Measurements from ENCODE around the gene EFHC1.
"Not testable (repeated sequence)": the region's sequence is repeated elsewhere in the genome, so short reads cannot be mapped to it uniquely, and the experiment has no call there.

EFHC1 gene, protein sequence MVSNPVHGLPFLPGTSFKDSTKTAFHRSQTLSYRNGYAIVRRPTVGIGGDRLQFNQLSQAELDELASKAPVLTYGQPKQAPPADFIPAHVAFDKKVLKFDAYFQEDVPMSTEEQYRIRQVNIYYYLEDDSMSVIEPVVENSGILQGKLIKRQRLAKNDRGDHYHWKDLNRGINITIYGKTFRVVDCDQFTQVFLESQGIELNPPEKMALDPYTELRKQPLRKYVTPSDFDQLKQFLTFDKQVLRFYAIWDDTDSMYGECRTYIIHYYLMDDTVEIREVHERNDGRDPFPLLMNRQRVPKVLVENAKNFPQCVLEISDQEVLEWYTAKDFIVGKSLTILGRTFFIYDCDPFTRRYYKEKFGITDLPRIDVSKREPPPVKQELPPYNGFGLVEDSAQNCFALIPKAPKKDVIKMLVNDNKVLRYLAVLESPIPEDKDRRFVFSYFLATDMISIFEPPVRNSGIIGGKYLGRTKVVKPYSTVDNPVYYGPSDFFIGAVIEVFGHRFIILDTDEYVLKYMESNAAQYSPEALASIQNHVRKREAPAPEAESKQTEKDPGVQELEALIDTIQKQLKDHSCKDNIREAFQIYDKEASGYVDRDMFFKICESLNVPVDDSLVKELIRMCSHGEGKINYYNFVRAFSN

DNA sequence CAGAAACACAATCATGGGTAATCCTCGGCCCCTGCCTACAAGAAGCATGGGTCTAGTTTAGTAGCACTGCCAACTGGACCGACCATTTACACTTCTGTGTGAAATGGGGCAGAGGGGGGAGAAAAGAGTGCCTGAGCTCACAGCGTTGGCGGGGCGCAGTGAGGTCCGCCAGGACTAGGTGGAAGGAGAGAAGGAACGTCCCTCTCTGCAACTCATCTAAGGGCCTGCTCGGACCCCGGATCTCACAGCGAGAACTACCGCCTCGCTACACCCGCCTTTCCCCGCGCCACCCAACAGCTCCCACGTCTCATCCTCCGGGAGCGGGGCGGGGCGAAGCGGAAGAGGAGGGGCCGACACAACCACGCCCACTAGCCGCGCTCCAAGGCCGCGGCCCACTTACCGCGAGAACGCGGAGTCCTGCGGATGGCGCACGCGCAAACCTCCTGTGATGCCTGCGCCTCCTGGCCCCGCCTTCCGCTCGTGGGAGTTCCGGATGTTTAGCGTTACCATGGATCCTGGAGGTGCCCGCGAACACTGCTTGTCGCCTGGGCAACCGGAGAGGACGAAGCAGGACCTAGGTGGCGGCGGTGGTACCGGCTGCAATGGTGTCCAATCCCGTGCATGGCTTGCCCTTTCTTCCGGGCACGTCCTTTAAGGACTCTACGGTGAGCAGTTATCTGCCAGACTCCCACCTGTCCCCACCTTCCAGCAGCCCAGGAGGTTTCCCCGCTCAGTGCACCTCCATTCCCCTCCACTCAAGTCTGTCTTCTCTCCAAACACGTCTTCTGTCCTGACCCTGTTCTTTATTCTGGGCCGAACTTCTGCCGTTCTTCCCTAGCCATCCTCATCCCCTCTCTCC is at the start of gene EFHC1:
TSS of gene EFHC1 (plus strand) at position 534 of the 859 bp plus-strand sequence. CDS start at position 603, 69 bp downstream.
- peak; percentile 98 for DNase-seq

DNA sequence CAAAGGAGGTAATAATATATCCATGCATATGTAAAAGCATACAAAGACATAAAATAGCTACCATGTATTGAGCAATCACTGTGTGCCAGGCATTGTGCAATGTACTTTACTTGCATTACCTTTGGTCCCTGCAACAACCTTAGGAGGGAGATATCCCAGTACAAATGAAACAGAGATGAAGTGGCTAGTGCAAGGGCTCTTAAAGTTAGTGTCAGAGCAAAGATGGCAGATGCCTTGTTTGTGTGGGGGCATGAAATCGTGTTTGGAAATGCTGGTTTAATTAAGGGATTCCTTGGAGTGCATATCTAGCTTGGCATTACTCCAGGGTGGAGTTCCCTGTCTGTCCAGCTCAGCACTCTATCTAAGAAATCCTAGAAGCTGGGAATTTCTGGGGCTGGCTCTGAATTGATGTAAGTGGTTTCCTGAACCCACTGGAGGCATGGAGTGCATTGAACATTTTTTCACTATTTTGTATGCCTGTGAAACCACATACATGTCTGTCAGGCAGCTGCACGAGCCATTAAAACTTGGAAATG is 48.4 kb upstream of the EFHC1 start:
- no peak for DNase-seq

DNA sequence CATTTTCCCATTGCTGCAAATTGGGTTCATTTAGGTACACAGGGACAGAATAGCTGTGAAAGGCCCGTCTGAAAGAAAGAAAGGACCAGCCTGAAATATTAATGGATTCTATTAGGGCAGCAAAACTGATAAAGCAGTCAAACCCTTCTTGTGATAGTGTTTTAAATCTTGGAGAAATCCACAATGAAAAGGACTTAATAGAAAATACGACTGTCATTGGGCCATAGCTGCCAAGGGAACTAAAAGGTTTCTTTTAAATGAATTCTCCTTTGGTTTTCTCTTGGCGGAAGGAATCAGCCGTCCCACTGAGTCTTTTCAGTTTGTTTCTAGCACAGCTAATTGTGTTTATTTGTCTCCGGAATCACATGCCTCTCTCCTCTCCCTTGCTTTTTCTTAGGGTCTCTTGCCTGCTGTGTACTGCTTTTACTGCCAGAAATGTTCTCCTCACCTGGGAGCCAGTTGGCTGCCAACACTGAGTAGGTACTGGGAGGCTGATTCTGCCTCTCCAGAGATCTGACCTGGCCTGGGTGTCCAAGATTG is 46.9 kb upstream of the EFHC1 start:
- no peak for DNase-seq

DNA sequence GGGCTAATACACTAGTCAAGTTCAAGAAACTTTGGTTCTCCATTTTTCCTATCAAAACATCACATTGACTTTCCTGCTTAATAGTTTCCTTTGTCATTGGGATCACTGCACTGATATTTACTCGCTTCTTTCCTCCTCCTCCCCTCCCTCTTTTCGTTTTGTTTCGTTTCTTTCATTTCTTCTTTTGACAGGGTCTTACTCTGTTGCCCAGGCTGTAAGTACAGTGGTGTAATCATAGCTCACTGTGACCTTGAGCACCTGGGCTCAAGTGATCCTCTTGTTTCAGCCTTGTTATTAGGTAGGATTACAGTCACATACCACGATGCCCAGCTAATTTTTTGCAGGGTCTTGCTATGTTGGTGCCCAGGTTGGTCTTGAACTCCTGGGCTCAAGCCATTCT is 45.9 kb upstream of the EFHC1 start:
- no peak for DNase-seq

DNA sequence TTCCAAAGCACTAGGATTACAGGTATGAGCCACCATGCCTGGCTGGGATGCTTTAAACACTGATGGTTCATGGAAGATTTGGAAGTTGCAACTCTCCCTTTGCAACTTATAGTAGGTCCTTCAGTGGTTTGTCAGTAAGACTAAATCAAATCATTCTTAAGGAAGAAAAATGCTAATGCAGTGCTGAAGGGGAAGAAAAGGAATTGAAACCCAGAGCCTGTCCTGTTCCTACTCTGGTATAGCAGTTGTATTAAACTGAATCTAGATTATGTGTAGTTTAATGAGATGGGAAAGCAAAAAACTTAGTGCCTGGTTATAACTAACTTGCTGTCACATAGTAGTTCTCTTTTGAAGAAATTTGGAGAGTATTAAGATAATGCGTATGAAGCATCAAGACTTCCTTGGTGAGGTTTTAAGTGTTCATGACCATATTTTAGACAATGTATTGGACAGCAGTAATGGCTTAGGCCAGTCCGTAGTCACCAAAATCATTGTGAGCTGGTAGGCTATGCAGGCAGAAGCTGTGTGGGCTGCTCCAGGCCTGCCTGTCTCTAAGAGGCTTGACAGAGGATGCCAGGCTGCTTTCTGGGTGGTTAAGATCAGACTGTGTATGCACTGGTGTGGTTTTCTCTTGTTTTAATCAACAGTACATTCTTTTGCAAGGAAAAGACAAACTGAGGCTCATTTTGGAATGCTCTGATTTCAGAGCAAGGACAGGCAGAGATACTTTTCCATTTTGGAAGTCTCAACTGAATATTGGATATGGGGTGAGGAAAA is 44.2 kb upstream of the EFHC1 start:
- DNase-seq: no peak

DNA sequence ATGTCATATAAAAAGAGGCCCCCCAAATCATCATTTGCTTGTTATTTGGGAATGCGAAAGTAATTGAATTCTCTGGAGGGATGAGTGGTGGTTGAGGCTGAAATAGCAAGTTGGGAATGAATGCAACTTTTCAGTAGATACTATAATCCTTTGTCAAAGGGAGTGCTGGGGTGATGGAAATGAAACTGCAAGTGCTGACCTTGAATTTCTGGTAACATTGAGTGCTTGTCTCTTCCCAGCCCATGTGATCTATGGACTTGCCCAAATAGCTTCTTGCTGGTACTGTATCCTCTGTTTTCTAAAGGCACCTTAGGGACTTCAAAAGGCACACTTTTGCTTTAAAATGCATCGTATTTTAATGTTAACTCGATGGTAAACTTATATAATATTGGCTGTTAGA is 43.4 kb upstream of the EFHC1 start:
- DNase-seq: no peak

DNA sequence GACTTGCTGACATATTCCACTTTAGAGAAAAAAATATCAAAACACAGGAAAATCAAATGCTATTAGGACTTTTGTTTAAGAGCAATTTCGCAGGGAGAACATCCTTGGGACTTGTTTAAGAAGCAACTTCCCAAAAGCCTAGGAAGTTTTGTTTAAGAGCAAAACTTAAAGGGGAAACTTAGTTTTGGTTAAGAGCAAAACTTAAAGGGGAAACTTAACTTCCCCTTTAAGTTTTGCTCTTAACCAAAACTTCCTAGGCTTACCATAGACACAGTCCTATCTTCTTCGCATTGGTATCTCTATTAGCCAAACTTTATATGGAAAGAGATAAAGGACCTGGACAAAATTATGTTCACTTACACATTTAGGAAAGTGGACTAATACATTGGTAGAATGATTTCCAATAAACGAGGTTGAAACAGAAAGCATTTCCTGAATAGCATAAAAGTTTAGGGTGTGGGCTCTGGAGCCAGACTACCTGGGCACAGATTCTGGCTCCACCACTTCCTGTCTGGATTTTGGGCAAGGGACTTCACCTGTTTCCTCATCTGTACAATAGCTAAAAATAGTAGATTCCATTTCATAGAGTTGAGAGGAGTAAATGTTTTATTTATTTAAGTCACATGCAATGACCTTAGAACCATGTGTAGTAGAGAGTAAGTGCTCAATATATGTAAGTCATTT is 42.5 kb upstream of the EFHC1 start:
- DNase-seq: no peak

DNA sequence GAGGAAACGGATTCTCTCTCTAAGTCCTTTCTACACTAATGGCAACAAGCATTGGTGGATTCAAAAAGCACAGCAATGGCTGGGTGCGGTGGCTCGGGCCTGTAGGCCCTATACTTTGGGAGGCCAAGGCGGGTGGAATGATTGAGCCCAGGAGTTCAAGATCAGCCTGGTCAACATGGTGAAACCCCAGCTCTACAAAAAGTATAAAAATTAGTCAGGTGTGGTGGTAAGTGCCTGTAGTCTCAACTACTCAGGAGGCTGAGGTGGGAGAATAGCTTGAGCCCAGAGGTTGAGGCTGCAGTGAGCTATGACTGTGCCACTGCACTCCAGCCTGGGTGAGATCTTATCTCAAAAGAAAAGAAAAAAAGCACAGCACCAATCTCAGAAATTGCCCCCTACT is 38.9 kb upstream of the EFHC1 start:
- DNase-seq: no peak

DNA sequence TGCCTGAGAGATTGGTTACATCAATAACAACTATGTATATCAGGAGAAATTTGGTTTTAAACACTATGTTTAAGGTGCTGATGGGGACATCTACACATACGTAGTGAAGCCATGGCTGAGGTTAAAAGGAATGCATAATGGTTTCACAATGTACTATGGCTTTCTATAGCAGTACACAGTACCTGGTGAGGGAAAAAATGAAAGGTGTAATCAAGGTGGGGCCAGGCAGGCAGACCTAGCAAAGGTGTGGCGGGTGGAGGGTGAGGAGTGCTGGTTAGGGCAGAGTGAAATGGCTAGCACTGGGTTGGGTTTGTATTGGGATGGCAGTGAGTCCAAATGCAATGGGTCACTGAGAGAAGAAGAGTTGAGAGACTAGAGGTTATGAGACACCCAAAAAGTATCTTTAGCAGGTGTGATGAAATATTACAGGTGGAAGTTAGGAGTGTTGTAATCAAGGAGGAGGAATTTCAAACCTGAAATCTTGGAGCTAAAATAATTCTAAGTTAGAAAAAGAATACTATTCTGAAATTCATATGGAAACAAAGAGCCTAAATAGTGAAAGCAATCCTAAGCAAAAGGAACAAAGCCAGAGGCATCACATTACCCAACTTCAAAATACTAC is 35.9 kb upstream of the EFHC1 start:
- no peak for DNase-seq

DNA sequence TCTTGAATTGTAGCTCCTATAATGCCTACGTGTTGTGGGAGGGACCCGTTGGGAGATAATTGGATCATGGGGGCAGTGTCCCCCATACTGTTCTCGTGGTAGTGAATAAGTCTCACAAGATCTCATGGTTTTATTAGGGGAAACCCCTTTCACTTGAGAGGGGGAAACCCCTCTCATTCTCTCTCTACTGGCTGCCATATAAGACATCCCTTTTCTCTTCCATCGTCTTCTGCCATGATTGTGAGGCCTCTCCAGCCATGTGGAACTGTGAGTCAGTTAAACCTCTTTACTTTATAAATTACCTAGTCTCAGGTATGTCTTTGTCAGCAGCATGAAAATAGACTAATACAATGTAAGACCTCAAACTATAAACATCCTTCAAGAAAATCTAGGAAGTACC is 35.1 kb upstream of the EFHC1 start:
- no peak for DNase-seq

DNA sequence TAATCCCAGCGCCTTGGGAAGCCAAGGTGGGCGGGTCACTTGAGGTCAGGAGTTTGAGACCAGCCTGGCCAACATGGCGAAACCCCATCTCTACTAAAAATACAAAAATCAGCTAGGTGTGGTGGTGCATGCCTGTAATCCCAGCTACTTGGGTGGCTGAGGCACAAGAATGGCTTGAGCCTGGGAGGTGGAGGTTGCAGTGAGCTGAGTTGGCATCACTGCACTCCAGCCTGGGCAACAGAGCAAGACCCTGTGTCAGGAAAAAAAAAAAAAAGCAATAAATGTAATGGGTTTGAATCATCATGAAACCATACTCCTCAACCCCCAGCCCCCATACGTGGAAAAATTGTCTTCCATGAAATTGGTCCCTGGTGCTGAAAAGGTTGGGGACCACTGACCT is 32.0 kb upstream of the EFHC1 start:
- DNase-seq: not testable (repeated sequence)

DNA sequence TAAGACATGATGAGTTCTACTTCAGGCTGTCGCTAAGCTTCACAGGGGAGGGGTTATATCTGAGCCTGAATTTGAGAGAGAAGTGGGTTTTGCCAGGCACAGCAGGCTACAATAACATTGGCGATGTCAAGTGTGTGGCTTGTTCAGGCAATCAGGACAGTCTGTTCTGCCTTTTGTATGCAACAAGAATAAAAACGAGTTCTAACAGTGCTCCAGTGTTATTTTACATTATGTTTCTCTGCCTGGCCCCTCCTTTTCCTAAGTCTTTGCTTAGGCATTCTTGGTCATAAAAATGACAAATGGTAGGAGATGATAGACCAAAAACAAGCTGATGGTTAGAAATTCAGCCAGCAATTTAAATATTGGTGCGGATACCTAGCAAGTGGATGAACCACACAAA is 31.4 kb upstream of the EFHC1 start:
- DNase-seq: no peak

DNA sequence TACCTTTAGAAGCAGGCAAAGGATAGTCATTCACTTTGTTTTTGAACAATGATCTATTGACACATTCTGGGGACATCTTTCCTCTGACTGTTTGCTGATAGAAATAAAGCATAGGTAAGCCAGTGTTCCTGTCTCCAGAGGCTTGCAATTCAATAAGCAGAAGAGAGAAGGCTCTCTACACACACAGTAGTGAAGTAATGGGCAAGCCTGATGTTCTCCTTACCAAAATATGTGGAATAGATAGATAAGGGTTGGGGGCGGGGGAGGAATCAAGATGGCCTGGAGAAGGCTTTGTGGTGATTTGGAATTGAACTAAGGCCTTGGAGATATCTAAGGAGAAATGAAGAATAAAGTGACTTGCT is 30.9 kb upstream of the EFHC1 start:
- no peak for DNase-seq

DNA sequence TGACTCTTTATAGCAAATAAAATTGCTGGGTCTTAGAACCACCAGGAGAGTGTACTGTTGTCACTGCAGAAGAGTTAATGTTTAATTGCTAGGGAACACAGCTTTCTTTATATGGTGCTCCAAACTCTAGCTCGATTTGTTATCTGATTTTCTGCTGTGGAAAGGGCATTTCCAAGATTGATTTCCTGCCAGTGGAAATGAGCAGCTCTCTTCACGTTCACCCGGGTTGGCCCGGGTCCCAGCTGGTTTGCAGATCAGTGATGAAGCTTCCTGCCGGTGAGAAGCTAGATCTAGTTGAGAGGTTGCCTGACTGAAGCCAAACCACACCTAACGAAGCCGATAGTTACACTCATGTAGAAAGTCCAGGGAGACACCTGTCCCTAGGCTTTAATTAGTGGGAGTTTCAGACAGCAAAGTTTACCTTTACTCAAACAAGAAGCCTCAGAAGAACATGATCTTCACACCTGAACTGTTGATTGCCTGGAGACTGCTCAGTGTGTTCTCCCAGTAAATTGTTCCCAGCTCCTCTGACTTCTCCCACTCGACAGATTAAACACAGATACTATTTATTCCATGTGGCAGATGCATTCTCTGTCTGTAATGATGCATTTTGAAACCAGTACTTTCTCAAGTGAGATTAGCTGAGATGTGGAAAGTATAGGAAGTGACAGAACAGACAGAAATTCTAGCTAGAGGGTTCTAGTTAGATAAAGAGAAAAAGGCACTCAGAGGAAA is 30.3 kb upstream of the EFHC1 start:
- DNase-seq: peak; percentile 75

DNA sequence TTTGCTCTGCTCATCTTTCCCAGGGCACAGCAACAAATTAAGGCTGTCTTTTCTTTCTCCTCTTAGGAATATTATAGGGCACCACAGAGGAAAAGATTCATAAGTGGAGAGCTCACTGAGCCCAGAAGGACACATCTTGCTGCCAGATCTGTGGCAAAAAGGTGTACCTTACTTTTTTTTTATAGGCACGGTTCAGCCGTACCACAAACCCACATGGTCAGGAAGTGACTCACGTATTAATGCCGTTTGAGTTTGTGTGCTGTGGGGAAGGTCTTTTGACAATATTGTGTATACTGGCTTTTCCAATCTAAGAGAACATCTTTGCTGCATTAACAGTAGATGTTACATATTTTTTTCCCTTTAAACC is 29.8 kb upstream of the EFHC1 start:
- DNase-seq: peak; percentile 31

DNA sequence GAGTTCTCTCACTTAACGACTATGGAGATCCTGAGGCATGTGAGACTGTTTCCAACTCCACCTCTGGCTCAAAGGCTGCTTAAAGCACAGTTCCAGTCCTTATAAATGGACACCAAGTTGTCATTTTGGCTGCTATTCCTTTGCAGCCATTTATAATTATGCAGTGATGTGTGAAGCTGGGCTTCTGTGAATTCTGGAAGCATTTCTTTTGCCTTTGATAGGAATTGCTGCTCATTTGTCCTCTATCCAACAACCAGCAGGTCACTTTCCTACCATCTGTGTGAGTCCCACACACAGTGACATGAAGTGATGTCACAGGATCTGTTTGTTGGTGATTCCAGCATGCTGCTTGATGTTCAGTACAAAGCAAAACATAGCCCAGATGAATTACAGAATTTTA is 28.5 kb upstream of the EFHC1 start:
- no peak for DNase-seq

DNA sequence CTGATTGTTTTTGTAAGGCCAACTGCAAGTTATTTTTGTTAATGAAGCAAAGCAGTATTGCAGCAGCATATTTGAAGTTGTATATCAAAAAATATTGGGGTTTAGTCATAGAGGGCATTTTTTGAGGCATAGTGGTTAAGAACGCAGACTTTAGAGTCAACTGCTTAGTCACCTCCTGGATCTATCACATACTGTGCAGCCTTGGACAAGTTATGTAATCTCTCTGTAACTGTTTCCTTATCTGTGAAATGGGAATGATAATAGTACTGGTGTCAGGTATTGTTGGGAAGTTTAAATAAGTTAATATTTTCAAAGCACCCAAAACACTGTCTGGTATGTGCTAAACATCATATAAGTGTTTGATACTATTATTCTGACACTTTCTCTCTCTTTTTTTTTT is 27.2 kb upstream of the EFHC1 start:
- no peak for DNase-seq

DNA sequence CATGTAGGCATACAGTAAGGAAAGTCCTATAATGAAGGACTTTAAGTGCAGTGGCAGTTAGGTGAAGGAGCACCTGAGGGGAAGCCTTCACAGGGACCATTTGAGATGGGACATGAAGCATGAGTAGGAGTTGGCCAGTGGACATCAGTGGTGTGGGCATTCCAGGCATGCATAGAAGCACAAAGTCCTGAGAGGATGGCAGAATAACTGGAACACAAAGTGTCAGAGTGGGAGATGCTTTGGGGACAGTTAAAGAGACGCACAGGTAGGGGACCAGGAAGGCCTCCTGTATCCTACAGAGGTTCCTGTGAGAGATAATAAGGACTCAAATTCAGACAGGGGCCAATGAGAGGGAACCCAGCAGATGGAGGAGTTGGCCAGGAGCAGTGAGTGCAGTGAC is 26.4 kb upstream of the EFHC1 start:
- DNase-seq: no peak

DNA sequence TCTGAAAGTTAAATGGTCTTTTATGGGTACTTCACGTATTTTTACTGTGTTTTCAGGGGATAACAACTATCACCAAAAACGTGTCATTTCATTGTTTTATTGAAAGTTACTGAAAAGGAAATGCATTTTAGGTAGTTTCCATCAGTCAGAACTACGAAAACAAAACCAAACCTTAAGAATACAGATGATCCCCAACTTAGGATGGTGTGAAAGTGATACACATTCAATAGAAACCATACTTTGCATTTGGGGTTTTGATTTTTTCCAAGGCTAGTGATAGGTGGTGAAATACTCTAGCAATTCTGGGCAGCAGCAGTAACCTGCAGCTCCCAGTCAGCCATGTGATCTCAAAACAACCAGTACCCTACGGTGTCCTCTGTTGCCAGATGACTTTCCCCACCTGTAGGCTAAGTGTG is 25.9 kb upstream of the EFHC1 start:
- DNase-seq: no peak

DNA sequence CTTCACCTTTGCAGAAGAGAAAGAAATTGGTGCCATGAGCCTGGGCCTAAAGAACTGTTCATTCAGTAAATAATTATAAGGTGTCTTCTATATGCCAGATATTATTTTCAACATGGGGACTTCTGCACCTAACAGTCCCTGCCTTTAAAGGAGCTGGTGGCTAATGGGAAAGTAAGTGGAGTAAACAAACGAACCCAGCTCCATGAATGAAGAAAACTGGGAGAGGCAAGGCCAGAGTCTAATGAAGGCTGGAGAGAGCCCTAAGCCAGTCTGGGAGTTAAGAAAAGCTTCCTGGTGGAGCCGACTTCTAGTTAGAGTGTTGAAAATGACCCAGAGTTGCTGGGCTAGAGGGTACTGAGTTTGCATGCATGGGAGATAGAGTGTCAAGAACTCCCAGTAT is 24.2 kb upstream of the EFHC1 start:
- DNase-seq: no peak
